GM23338 (cell line): ENCODE measurements around the gene TULP4. TPM values are rescaled to one million over a fixed set of nuclear protein-coding genes. Genes with fewer than 3 reads are reported as not detected.

ENCODE experiments used
- ATAC-seq: fragments of 200-7000 bp; cut with Tn5 transposase; 3 replicates; pipeline ENCODE4 v1.9.1; 2020
- DNase-seq: peaks from one replicate; pipeline ENCODE4 v3.0.0-alpha.2; 2015; ENCODE audit warnings: low spot score
- H2AFZ ChIP-seq: fragments of 200-600 bp; sonication (generic); 2 replicates; pipeline ENCODE4 v1.8.0; 2016; ENCODE audit warnings: antibody characterized with exemption, mild to moderate bottlenecking, moderate library complexity
- H3F3A ChIP-seq: fragments of 200-600 bp; sonication (generic); replicated peaks from 2 replicates; pipeline ENCODE4 v1.8.0; 2017; ENCODE audit warnings: antibody characterized with exemption, mixed run types, low read depth
- H3K27ac ChIP-seq: fragments of 200-600 bp; sonication (generic); 2 replicates; pipeline ENCODE4 v1.6.1; 2016; ENCODE audit warnings: low read depth
- H3K27me3 ChIP-seq: fragments of 200-600 bp; sonication (generic); 2 replicates; pipeline ENCODE4 v1.8.0; 2016; ENCODE audit warnings: mild to moderate bottlenecking, mixed run types, moderate library complexity; ENCODE audit not compliant: insufficient read depth
- H3K36me3 ChIP-seq: fragments of 200-600 bp; sonication (generic); 2 replicates; pipeline ENCODE4 v1.8.0; 2016; ENCODE audit warnings: mild to moderate bottlenecking; ENCODE audit not compliant: insufficient read depth
- H3K4me1 ChIP-seq: fragments of 200-600 bp; sonication (generic); 2 replicates; pipeline ENCODE4 v1.8.0; 2016; ENCODE audit warnings: mild to moderate bottlenecking, moderate library complexity; ENCODE audit not compliant: insufficient read depth
- H3K4me2 ChIP-seq: fragments of 200-600 bp; sonication (generic); 2 replicates; pipeline ENCODE4 v1.7.1; 2017; ENCODE audit warnings: mixed run types
- H3K4me3 ChIP-seq: fragments of 200-600 bp; sonication (generic); 2 replicates; pipeline ENCODE4 v1.6.1; 2016; ENCODE audit warnings: mixed run types
- H3K79me2 ChIP-seq: fragments of 200-600 bp; sonication (generic); replicated peaks from 2 replicates; pipeline ENCODE4 v1.8.0; 2017; ENCODE audit warnings: mild to moderate bottlenecking; ENCODE audit not compliant: insufficient read depth
- H3K9me2 ChIP-seq: fragments of 200-600 bp; sonication (generic); 2 replicates; pipeline ENCODE4 v1.8.0; 2017; ENCODE audit not compliant: insufficient read depth
- H4K20me1 ChIP-seq: fragments of 200-600 bp; sonication (generic); replicated peaks from 2 replicates; pipeline ENCODE4 v1.8.0; 2017; ENCODE audit warnings: mild to moderate bottlenecking; ENCODE audit not compliant: insufficient read depth
- H3K27ac Mint-ChIP-seq: 2 replicates; pipeline ENCODE4 v1.8.0; 2020; ENCODE audit warnings: inconsistent platforms, mild to moderate bottlenecking, moderate library complexity, mixed read lengths
- H3K27me3 Mint-ChIP-seq: 3 replicates; pipeline ENCODE4 v1.8.0; 2022; ENCODE audit warnings: low read depth, mild to moderate bottlenecking, moderate library complexity, mixed read lengths, inconsistent platforms; ENCODE audit not compliant: insufficient read depth, poor library complexity
- H3K36me3 Mint-ChIP-seq: 3 replicates; pipeline ENCODE4 v1.8.0; 2021; ENCODE audit warnings: low read depth, mild to moderate bottlenecking, inconsistent platforms, moderate library complexity, mixed read lengths
- H3K4me1 Mint-ChIP-seq: 3 replicates; pipeline ENCODE4 v1.8.0; 2020; ENCODE audit warnings: mild to moderate bottlenecking, inconsistent platforms, mixed read lengths
- H3K4me3 Mint-ChIP-seq: 3 replicates; pipeline ENCODE4 v1.8.0; 2021; ENCODE audit warnings: moderate library complexity, mild to moderate bottlenecking, inconsistent platforms, mixed read lengths
- H3K9me3 Mint-ChIP-seq: 3 replicates; pipeline ENCODE4 v1.8.0; 2020; ENCODE audit warnings: moderate library complexity, mild to moderate bottlenecking, inconsistent platforms, mixed read lengths
- CREB1 ChIP-seq: fragments of 250-450 bp; sonication (Bioruptor Pico); IDR thresholded peaks from 2 replicates; pipeline ENCODE4 v1.5.0; 2020; ENCODE audit warnings: low read depth, mild to moderate bottlenecking, moderate library complexity
- ETS1 ChIP-seq: IDR thresholded peaks from 2 replicates; pipeline ENCODE4 v1.6.1; 2016; ENCODE audit warnings: antibody characterized with exemption
- EZH2 ChIP-seq: fragments of 200-600 bp; sonication (generic); IDR thresholded peaks from one replicate; pipeline ENCODE4 v1.8.0; 2017; ENCODE audit warnings: antibody characterized with exemption, mild to moderate bottlenecking, low read depth; ENCODE audit not compliant: unreplicated experiment
- EZH2phosphoT487 ChIP-seq: fragments of 200-600 bp; sonication (generic); IDR thresholded peaks from one replicate; pipeline ENCODE4 v1.8.1; 2018; ENCODE audit warnings: antibody characterized with exemption; ENCODE audit not compliant: unreplicated experiment
- JUNB ChIP-seq: IDR thresholded peaks from one replicate; pipeline ENCODE4 v1.6.1; 2016; ENCODE audit warnings: antibody characterized with exemption; ENCODE audit not compliant: unreplicated experiment
- NANOG ChIP-seq: IDR thresholded peaks from 2 replicates; pipeline ENCODE4 v1.6.1; 2016; ENCODE audit warnings: antibody characterized with exemption, borderline replicate concordance
- POLR2AphosphoS5 ChIP-seq: IDR thresholded peaks from 2 replicates; pipeline ENCODE4 v1.6.1; 2016; ENCODE audit warnings: antibody characterized with exemption, low read depth
- STAT1 ChIP-seq: IDR thresholded peaks from one replicate; pipeline ENCODE4 v1.6.1; 2016; ENCODE audit warnings: antibody characterized with exemption; ENCODE audit not compliant: unreplicated experiment
- ZNF114 ChIP-seq: fragments of 250-450 bp; sonication (Bioruptor Pico); IDR thresholded peaks from 2 replicates; pipeline ENCODE4 v1.5.0; 2020; ENCODE audit warnings: mild to moderate bottlenecking, moderate library complexity
- ZNF331 ChIP-seq: fragments of 250-450 bp; sonication (Bioruptor Pico); IDR thresholded peaks from 2 replicates; pipeline ENCODE4 v1.5.0; 2020; ENCODE audit warnings: low read depth, mild to moderate bottlenecking, moderate library complexity
- ZNF462 ChIP-seq: fragments of 250-450 bp; sonication (Bioruptor Pico); IDR thresholded peaks from 2 replicates; pipeline ENCODE4 v1.5.0; 2020; ENCODE audit warnings: mild to moderate bottlenecking, moderate library complexity
- polyA plus RNA-seq: library from polyadenylated mRNA; unstranded; fragments of >200 nt; fragmentation: Nextera tagmentation; extraction: Ambion mirVana; gene quantifications from 2 replicates; pipeline ENCODE4 v1.2.1, GENCODE V29; 2016
- total RNA-seq: library from RNA; depleted of rRNA; stranded (reverse); fragments of >200 nt; shearing (Covaris generic); gene quantifications from 2 replicates; pipeline ENCODE4 v1.2.3, GENCODE V29; 2014
- TF ChIP-seq, protein P1 (sequence below): IDR thresholded peaks from one replicate; pipeline ENCODE4 v1.6.1; 2018; ENCODE audit warnings: antibody characterized with exemption; ENCODE audit not compliant: unreplicated experiment
- TF ChIP-seq, protein P2 (sequence below), 2 experiments: fragments of 200-600 bp in 1 of 2; sonication (generic) in 1 of 2; conservative IDR thresholded peaks; 2 replicates each; pipeline versions ENCODE4 v1.5.1 to v1.6.1; 2016 to 2017; ENCODE audit warnings: antibody characterized with exemption in 2 of 2, low read depth in 2 of 2, mild to moderate bottlenecking in 2 of 2, moderate library complexity in 1 of 2

The TULP4 gene
- total and polyA plus RNA-seq, 2 experiments from 2014 or later: 31.2 to 50.2 TPM

GRCh38 chr6:158512809-158513208 lies 200.5 kb downstream of the TULP4 start:
- peaks cover 11% of the 10 kb centered on the region; the same call in 2 of the 3 replicates for H3K4me1 Mint-ChIP-seq
- no peak overlapping the region for H3K4me3 Mint-ChIP-seq
- H3K36me3 Mint-ChIP-seq: no peaks in the 10 kb centered on the region
- no peak overlapping the region for H3K4me3 ChIP-seq
- peaks cover 3% of the 10 kb centered on the region; the same call in 1 of the 2 replicates for H3K4me1 ChIP-seq
- TF ChIP-seq POLR2AphosphoS5 (no peak), ETS1 (no peak), EZH2 (no peak), NANOG (no peak), STAT1 (no peak), JUNB (no peak), ZNF331 (no peak), ZNF462 (CRISPR knock-in tag) (no peak), CREB1 (CRISPR knock-in tag) (no peak), EZH2phosphoT487 (no peak), ZNF114 (CRISPR knock-in tag) (no peak)
- TF ChIP-seq, protein P1, sequence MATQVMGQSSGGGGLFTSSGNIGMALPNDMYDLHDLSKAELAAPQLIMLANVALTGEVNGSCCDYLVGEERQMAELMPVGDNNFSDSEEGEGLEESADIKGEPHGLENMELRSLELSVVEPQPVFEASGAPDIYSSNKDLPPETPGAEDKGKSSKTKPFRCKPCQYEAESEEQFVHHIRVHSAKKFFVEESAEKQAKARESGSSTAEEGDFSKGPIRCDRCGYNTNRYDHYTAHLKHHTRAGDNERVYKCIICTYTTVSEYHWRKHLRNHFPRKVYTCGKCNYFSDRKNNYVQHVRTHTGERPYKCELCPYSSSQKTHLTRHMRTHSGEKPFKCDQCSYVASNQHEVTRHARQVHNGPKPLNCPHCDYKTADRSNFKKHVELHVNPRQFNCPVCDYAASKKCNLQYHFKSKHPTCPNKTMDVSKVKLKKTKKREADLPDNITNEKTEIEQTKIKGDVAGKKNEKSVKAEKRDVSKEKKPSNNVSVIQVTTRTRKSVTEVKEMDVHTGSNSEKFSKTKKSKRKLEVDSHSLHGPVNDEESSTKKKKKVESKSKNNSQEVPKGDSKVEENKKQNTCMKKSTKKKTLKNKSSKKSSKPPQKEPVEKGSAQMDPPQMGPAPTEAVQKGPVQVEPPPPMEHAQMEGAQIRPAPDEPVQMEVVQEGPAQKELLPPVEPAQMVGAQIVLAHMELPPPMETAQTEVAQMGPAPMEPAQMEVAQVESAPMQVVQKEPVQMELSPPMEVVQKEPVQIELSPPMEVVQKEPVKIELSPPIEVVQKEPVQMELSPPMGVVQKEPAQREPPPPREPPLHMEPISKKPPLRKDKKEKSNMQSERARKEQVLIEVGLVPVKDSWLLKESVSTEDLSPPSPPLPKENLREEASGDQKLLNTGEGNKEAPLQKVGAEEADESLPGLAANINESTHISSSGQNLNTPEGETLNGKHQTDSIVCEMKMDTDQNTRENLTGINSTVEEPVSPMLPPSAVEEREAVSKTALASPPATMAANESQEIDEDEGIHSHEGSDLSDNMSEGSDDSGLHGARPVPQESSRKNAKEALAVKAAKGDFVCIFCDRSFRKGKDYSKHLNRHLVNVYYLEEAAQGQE: no peak
- TF ChIP-seq, protein P2, sequence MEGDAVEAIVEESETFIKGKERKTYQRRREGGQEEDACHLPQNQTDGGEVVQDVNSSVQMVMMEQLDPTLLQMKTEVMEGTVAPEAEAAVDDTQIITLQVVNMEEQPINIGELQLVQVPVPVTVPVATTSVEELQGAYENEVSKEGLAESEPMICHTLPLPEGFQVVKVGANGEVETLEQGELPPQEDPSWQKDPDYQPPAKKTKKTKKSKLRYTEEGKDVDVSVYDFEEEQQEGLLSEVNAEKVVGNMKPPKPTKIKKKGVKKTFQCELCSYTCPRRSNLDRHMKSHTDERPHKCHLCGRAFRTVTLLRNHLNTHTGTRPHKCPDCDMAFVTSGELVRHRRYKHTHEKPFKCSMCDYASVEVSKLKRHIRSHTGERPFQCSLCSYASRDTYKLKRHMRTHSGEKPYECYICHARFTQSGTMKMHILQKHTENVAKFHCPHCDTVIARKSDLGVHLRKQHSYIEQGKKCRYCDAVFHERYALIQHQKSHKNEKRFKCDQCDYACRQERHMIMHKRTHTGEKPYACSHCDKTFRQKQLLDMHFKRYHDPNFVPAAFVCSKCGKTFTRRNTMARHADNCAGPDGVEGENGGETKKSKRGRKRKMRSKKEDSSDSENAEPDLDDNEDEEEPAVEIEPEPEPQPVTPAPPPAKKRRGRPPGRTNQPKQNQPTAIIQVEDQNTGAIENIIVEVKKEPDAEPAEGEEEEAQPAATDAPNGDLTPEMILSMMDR (conservative IDR thresholded peaks at IDR 0.05; ENCODE audit: low read depth in 2 of 2): no peak
- DNase-seq (no peak), ATAC-seq (no peak)
- H3K36me3 ChIP-seq: no peaks in the 10 kb centered on the region
- peaks cover 26% of the 10 kb centered on the region for H3K27me3 Mint-ChIP-seq
- no peak overlapping the region for H3K27ac ChIP-seq
- no peak overlapping the region for H3K4me2 ChIP-seq
- H3K9me2 ChIP-seq: no peaks in the 10 kb centered on the region
- no peak overlapping the region for H2AFZ ChIP-seq
- no peak overlapping the region for H3K27ac Mint-ChIP-seq
- H3K9me3 Mint-ChIP-seq: no peaks in the 10 kb centered on the region
- no peaks in the 10 kb centered on the region for H3K79me2 ChIP-seq
- H3K27me3 ChIP-seq: peaks cover 19% of the 10 kb centered on the region
- 0 out of 2 replicates have a peak, but pooled peaks cover 7% of the 10 kb centered on the region for H3F3A ChIP-seq
- no peaks in the 10 kb centered on the region for H4K20me1 ChIP-seq
